Uterus (tissue), 4 donors: Measurements from ENCODE around the gene LIMS2. TPM values are rescaled to one million over a fixed set of nuclear protein-coding genes. Genes with fewer than 3 reads are reported as not detected.

Experiments used
- DNase-seq, 2 donors: peaks; one replicate each; pipeline ENCODE4 v3.0.0-alpha.2; 2019 to 2020
- H3K27ac ChIP-seq, 2 donors: fragments of 200-600 bp; sonication (generic); 1 replicate in 1 of 2; 2 replicates in 1 of 2; pipeline ENCODE4 v1.5.1; 2016 to 2018
- H3K27me3 ChIP-seq, 2 donors: fragments of 200-600 bp; sonication (generic); one replicate each; pipeline ENCODE4 v1.5.1; 2018 to 2019; ENCODE audit warnings: control low read depth in 1 of 2
- H3K36me3 ChIP-seq, 2 donors: fragments of 200-600 bp; sonication (generic); one replicate each; pipeline ENCODE4 v1.5.1; 2019; ENCODE audit warnings: control low read depth in 1 of 2
- H3K4me1 ChIP-seq, 2 donors: fragments of 200-600 bp; sonication (generic); one replicate each; pipeline ENCODE4 v1.5.1; 2018 to 2019; ENCODE audit warnings: control low read depth in 1 of 2
- H3K4me3 ChIP-seq, 2 donors: fragments of 200-600 bp; sonication (generic); 1 replicate in 1 of 2; 2 replicates in 1 of 2; pipeline ENCODE4 v1.5.1; 2018 to 2019; ENCODE audit warnings: mild to moderate bottlenecking in 1 of 2
- H3K9me3 ChIP-seq, 2 donors: fragments of 200-600 bp; sonication (generic); one replicate each; pipeline ENCODE4 v1.5.1; 2019; ENCODE audit warnings: control low read depth in 1 of 2
- CTCF ChIP-seq, 4 experiments: fragments of 200-600 bp in 2 of 4; fragments of 450-650 bp in 2 of 4; sonication (generic) in 2 of 4; IDR thresholded peaks; one replicate each; pipeline ENCODE4 v1.5.1; 2016 to 2019; ENCODE audit warnings: antibody characterized with exemption in 4 of 4, mild to moderate bottlenecking in 2 of 4, moderate library complexity in 1 of 4
- POLR2A ChIP-seq, 2 donors: fragments of 450-650 bp; IDR thresholded peaks; one replicate each; pipeline ENCODE4 v1.6.1; 2016; ENCODE audit warnings: antibody characterized with exemption in 2 of 2, mild to moderate bottlenecking in 1 of 2, moderate library complexity in 1 of 2
- intact Hi-C: fragments of 100-400 bp; cut with DNase I; formaldehyde crosslinking; loops from one replicate; pipeline ENCODE4 v1.15.1; 2023; ENCODE audit warnings: low total_unique reads
- total RNA-seq, 4 donors: library from RNA; depleted of rRNA in 3 of 4; stranded (reverse); fragments of >200 nt in 3 of 4; gene quantifications; one replicate each; pipeline versions ENCODE4 v1.1.0 to v1.2.4, GENCODE V29; 2014 to 2023
- donor health status: DM: yes; HTN: yes; CAD: no.

LIMS2 gene
- total RNA-seq, 4 donors from 2014 or later = 15.8 to 298 (median 66.2) TPM

- Histone ChIP-seq H3K27me3 (no peaks in the 10 kb centered on the region), H3K9me3 (no peaks in the 10 kb centered on the region), H3K4me3 (no peak overlapping the region), H3K4me1 (peaks cover 0 to 14% of the 10 kb centered on the region in 2 donors), H3K27ac (peak overlapping the region; percentile 47 to 70), H3K36me3 (no peaks in the 10 kb centered on the region)
- intact Hi-C loops = no loop called here
- TF ChIP-seq CTCF (IDR thresholded peaks at IDR 0.05) (no peak), POLR2A (IDR thresholded peaks at IDR 0.05) (no peak)
- no peak for DNase-seq
Measured at GRCh38 chr2:127648321-127648720, 27.0 kb downstream of the LIMS2 start.

DNA sequence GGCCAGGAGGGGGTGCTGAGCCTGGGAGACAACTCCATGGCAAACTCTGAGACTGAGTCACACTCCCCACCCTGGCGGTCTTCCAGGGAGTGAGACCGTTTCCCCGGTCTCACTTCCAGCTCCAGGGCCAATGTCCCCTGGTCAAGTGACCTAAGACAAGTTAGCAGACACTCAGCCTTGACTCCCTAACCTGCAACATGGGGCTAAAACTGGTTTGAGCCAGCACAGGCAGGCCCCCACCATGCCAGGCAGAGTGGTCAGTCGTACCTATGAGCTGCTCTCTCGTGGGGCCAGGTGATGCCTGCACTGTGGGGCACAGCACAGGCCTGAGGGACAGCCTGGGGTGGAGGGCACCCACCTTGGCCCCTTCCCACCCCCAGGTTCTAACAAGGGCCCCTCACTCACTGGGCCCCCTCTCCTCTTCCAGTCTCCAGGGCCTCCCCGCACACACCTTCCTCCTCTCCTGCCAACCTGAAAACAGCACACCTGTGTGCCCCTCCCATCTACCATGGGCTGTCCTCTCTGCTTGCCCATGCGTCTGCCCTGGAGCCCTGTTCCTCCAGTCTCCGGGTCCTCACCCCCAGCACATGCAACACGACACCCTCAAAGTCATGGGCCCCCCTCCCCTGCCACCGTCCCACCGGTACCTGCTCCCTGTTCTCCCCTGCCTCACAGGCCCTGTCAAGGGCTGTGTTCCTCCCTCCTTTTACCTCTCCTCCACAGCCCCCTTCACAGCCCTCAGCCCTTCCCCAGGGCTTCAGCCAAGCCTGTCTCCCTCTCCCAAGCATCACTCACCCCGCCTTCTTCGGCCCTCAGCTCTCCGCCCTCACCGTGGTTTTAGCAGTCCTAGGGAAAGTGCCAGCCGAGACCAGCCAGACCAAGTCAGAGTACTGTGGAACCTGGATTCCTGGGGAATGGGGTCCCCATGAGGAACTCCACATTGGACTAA, 27.8 kb downstream of the LIMS2 start:
- Histone ChIP-seq H3K4me3 (no peak overlapping the region), H3K9me3 (no peaks in the 10 kb centered on the region), H3K4me1 (peaks cover 0 to 10% of the 10 kb centered on the region in 2 donors), H3K27ac (peak overlapping the region; percentile 47 to 70), H3K27me3 (no peaks in the 10 kb centered on the region), H3K36me3 (no peaks in the 10 kb centered on the region)
- no peak for TF ChIP-seq CTCF (IDR thresholded peaks at IDR 0.05)
- TF ChIP-seq POLR2A (IDR thresholded peaks at IDR 0.05) = no peak
- intact Hi-C loops = no loop called here
- no peak for DNase-seq

DNA sequence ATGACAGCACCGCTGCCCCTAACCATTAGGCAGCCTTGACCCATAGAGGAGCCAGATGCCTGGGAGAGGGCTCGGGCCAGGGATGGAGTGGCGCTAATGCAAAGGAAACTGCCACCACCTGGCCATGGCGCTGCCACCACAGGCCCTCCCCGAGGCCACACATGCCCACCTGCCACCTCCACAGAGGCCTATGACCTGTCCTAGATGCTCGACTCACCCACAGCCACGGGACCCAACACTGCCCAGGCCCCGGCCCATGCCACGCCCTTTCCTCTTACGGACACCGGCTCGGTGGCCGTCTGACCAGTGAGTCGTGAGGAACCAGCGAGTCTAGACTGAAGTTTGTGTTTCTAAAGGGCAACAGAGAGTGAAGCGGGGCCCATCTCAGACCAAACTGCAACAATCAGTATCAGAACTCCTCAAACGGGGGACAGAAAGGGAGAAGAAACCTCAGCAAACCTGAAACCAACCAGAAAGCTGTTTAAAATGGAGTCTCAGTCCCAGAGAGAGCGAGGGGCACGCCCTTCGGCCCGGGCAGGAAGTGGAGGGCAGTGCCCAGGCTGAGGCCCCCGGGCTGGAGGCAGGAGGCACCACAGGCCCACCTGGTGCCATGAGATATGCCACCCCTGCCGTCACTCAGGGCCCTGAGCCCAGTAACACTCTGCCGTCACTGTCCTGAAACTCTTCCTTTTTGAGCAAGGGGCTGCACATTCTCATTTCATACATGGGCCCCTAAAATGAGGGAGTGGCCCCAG, 28.7 kb downstream of the LIMS2 start:
- no peaks in the 10 kb centered on the region for H3K27me3 ChIP-seq
- no peaks in the 10 kb centered on the region for H3K9me3 ChIP-seq
- intact Hi-C loops = no loop called here
- peaks cover 0 to 4% of the 10 kb centered on the region in 2 donors for H3K4me1 ChIP-seq
- H3K4me3 ChIP-seq = no peak overlapping the region
- peak overlapping the region; percentile 47 to 70 for H3K27ac ChIP-seq
- DNase-seq = no peak
- no peaks in the 10 kb centered on the region for H3K36me3 ChIP-seq
- no peak for TF ChIP-seq CTCF (IDR thresholded peaks at IDR 0.05)
- no peak for TF ChIP-seq POLR2A (IDR thresholded peaks at IDR 0.05)

DNA sequence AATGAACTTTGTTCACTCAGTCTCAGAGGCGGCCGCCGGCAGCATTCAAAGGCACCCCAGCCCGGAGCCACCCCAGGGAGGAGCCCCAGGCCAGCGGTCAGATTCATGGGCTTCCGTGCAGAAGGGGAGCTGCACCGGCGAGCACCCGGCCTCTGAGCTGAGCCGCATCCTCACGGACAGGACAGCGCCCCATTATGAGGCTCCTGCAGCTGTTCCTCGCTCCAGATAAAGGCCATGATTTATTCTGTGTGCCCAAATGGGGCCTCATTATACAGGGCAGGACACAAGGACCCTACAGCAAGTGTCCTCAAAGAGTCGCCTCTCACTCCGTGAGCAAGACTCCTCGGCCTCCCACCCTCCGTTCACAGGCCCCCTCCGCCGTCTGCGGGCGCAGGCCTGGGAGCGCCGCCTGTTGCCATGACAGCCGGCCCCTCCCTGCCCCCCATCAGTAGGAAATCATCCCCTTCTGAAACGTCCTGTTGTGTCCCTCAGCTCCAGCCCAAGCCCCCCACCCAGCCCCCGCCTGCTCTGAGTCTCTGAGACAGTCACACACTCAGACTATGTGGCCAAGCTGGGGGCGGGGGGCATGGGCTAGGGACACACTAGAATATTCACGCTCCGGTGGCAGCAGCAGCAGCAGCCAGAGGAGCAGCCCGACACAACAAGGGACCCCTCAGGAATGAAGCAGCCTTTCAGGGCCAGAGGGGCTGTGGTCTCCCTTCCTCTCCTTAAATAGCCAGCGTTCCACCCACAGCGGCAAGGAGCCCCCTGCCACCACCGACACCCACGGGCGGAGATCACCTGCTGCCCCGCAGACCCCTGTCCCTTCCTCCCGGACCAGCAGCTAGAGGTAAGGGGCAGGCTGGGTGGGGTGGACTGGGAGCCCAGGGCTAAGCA, 29.7 kb downstream of the LIMS2 start, which contains the start of gene GPR17:
Gene GPR17 (plus strand): TSS at position 759 of the 897 bp plus-strand sequence. CDS start 4,583 bp downstream, outside the sequence.
- H3K36me3 ChIP-seq = no peaks in the 10 kb centered on the region
- no peak for DNase-seq
- no peak within 1 kb of the TSS for H3K4me3 ChIP-seq
- H3K27ac ChIP-seq = peak within 1 kb of the TSS; percentile 47 to 70
- no peaks in the 10 kb centered on the region for H3K9me3 ChIP-seq
- intact Hi-C loops = no loop called here
- H3K27me3 ChIP-seq = no peaks in the 10 kb centered on the region
- peaks cover 0 to 4% of the 10 kb centered on the region in 2 donors for H3K4me1 ChIP-seq
- no peak for TF ChIP-seq POLR2A (IDR thresholded peaks at IDR 0.05)
- no peak for TF ChIP-seq CTCF (IDR thresholded peaks at IDR 0.05)
